Measurements from ENCODE around the gene FHOD3.

DNA sequence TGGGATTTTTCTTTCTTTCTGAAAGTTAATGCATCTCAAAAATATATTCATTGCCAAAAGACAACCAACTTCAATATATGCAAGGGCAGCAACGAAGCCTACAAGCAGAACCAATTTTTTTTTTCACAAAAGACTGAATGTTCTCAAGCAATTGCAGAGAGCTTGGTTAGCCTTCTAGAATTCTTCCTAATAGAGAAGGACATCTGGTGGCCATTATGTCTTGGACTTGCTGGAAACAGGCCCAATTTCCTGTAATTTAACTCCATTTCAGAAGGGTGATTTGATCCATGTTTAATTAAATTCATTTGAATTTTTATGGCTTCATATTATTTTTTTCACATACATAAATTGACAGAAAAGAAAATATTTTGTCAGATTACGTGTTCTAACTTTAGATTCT, 323.3 kb downstream of the FHOD3 start:
- TF ChIP-seq, protein P1, sequence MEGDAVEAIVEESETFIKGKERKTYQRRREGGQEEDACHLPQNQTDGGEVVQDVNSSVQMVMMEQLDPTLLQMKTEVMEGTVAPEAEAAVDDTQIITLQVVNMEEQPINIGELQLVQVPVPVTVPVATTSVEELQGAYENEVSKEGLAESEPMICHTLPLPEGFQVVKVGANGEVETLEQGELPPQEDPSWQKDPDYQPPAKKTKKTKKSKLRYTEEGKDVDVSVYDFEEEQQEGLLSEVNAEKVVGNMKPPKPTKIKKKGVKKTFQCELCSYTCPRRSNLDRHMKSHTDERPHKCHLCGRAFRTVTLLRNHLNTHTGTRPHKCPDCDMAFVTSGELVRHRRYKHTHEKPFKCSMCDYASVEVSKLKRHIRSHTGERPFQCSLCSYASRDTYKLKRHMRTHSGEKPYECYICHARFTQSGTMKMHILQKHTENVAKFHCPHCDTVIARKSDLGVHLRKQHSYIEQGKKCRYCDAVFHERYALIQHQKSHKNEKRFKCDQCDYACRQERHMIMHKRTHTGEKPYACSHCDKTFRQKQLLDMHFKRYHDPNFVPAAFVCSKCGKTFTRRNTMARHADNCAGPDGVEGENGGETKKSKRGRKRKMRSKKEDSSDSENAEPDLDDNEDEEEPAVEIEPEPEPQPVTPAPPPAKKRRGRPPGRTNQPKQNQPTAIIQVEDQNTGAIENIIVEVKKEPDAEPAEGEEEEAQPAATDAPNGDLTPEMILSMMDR (IDR thresholded peaks at IDR 0.05; ENCODE audit: insufficient read depth, low read depth, low read length), result no peak
- TF ChIP-seq EZH2 (IDR thresholded peaks at IDR 0.05; ENCODE audit: insufficient read depth, low read length), result no peak
